Activated CD4-positive, CD25-positive, alpha-beta regulatory T cell (primary cell): Measurements from ENCODE around the gene TPCN2.

Source experiments
- DNase-seq, 4 experiments: peaks; one replicate each; lab custom pipeline; 2025; lab: John Stamatoyannopoulos, UW

The TPCN2 gene

GRCh38 chr11:69058511-69059270, 10.0 kb downstream of the TPCN2 start:
- no peak for DNase-seq

- no peak for DNase-seq
These were observed 10.7 kb downstream of the TPCN2 start for GRCh38 chr11:69059429-69059828.

GRCh38 chr11:69059985-69060384, 11.3 kb downstream of the TPCN2 start:
- no peak for DNase-seq

GRCh38 chr11:69060806-69061712, 12.3 kb downstream of the TPCN2 start:
- DNase-seq: no peak

GRCh38 chr11:69061713-69062053, 13.0 kb downstream of the TPCN2 start:
- DNase-seq: no peak

- no peak for DNase-seq
These were observed 13.6 kb downstream of the TPCN2 start for GRCh38 chr11:69062169-69062855.

- DNase-seq: no peak
These were observed 14.3 kb downstream of the TPCN2 start for GRCh38 chr11:69062873-69063651.

- DNase-seq: no peak
These were observed 15.0 kb downstream of the TPCN2 start for GRCh38 chr11:69063652-69064260.

- DNase-seq: no peak
These were observed 15.7 kb downstream of the TPCN2 start for GRCh38 chr11:69064394-69064957.

- DNase-seq: no peak
These were observed 16.5 kb downstream of the TPCN2 start for GRCh38 chr11:69065147-69065710.

GRCh38 chr11:69066122-69067112, 17.7 kb downstream of the TPCN2 start:
- no peak for DNase-seq

- DNase-seq: no peak
These were observed 18.5 kb downstream of the TPCN2 start for GRCh38 chr11:69067200-69067599.

GRCh38 chr11:69071086-69071800, 22.5 kb downstream of the TPCN2 start:
- DNase-seq: no peak

- no peak for DNase-seq
These were observed 23.2 kb downstream of the TPCN2 start for GRCh38 chr11:69071956-69072355.

GRCh38 chr11:69073469-69073868, 24.7 kb downstream of the TPCN2 start:
- no peak for DNase-seq

GRCh38 chr11:69074375-69075140, 25.8 kb downstream of the TPCN2 start:
- no peak for DNase-seq

GRCh38 chr11:69075421-69076128, 26.8 kb downstream of the TPCN2 start:
- no peak for DNase-seq
